Measurements from ENCODE around the gene APBB2.

APBB2 gene

DNA sequence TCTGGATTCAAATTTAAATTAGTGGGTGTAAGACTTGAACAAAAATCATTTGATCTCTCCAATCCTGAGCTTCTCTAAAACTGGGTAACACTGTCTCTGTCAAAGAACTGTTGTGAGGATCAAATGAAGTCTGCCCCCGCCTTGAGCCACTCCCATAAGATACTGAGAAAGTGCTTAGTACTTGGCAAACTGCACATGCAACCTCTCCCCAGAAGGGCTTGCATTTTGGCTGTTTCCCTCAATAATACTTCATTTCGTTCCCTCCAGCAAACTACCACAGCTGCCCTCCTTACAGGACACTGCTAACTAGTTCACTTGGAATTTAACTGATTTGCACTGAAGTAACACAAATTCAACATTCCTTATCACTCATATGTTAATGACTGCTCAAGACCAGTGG lies 79.8 kb downstream of the APBB2 start:
- no peak for DNase-seq (ENCODE audit: low read depth)

DNA sequence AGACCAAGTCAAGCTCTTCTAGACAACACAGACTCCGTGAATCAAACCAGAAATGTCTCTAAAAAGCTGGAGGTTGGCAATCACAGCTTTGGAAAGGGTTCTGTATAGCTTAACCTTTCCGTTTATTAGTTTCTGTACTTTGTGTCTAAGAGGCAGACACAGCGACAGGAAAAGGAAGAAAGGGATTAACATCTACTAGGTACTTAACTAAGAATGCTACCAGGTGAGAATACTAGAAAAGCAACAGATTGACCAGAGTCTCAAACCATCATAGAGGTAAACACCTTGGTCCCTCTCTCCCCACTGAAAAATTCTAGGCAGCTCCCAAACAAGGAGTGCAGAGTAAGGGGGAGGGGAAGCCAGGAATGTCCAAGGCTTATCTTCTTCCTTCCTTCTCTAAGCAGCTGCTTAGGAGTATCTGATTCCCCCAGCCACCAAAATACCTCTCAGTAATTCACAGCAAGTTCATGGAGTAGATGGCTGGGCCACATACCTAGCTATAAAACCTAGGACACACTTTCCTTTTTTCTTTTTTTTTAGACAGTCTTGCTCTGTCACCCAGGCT lies 80.8 kb downstream of the APBB2 start:
- DNase-seq (ENCODE audit: low read depth), result no peak

DNA sequence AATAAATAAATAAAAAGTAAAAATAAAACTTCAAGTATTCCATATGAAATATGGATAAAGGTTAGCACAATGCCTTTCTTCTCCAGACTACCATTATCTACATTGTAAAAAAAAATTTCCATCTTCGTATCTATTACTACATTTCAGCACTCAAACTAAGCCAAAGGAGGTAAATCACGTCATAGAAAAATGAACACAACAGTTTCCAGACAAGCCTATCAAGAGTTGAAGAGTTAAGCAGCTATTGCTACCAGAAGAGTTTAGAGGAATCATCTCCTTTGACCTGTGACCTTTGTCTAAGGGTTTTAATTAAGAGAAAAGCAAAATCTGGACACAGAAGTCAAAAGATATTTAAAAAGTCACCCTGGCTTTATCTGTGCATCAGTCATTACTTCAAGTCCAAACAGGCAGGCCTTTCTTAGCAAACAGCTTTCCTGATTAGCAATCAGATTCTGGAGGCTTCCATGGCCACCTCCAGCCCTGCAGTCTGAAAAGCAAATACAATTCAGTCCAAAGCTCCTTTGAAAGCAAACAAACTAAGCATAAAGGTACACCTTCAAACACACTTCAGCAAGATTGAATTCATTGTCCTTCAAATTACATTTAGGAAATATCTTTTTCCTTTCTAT lies 82.2 kb downstream of the APBB2 start:
- DNase-seq (ENCODE audit: low read depth), result no peak

DNA sequence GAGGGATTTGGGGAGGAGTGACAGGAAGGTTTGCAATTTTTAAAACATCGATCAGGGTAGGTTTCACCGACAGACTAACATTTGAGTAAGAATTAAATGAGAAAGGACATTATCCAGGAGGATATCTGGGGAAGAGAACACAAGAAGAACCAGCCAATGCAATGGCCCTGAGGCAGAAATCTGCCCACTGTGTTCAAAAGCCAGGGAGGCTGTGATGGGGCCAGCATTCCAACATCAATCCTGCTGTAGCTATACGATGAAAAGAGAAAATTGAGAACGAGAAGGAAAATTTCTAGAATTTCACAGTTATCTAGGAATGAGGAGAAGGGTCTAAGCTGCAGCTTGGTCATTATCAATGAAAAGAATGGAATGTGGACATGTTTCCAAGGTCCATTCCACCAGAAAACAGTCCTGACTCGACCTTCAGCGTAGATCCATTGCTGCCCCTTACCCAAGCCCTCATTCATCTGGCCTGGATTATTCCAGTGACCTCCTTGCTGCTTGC lies 84.4 kb downstream of the APBB2 start:
- DNase-seq (ENCODE audit: low read depth), result no peak

DNA sequence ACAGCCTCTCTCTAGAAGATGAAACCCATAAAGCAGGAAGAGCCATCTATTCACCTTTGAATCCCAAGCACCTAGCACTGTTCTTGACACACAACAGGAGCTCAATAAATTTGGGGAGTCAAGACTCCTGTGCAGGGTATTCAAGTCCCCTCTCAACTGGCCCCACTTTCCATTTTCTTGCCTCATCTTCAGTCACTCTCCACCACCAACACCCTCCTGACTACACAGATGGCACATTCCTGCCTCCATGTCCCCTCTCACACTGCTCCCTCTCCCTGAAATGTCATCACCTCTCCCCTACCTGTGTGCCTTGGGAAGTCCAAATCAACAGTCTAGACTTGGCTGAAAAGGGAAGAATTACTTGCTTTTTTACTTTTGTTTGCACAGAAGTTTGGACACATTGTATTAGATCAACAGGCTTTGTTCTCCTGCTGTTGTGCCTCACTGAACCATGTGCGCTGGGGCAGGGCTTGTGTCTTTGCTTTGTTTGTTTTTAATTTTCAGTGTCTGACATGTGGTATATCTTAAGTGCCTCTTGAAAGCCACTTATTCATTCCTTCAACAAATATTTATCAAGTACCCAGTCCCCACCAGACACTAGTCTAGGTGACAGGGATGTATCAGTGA lies 85.1 kb downstream of the APBB2 start:
- no peak for DNase-seq (ENCODE audit: low read depth)

DNA sequence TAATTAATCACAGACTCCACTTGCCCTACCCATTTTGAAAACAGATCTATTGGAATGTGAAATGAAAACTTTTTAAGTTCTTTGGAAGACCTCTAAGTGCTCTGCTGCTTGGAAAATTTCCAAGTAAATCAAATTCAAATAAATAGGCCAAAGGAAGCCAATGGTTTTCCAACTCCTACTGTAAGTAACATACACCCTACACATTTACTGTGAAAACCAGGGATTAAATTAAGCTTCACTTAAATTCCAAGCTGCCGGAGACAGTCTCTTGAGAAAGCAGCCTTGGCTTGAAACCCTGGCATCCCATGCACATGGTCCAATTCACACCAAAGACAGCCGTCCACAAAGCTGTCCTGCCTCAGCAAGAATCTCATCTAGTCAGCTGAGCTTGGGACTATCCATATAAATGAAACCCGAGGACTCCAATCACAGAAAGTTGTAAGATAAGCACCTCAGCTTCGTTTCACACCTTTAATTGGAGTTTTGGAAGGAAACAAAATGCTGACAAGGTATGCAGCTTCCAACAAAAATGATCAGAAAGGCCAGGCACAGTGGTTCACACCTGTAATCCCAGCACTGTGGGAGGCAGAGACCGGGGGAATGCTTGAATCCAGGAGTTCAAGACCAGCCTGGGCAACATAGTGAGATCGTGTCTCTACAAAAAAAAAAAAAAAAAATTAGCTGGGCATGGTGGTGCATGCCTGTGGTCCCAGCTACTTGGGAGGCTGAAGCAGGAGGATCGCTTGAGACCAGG lies 88.6 kb downstream of the APBB2 start:
- no peak for DNase-seq (ENCODE audit: low read depth)

DNA sequence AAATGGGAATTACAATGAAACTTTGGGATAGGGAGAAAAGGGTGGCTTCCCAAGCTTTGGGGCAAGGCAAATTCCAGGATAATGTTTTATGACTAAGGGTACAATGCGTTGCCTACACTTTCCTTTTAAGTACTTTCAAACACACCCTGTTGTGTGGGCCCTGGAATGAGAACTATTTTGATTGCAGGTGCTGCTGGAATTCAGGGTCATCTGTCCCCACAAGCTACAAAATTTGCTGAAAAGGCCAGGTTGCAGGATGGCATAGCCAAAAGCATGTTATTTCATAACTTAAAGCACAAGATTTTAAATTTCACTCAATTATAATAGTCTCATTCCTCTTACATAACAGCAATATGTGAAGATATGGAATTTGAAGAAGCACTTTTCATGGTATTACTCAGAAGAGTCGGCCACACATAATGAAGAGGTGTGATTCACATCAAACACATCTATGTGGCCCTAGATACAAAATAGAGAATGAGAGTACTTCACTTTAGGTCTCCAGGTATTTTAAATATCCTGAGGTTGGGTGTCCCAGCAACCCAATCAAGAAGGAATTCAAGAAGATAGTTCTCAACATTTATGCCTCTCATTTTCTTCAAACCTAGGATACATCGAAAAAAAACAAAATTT lies 89.3 kb downstream of the APBB2 start:
- no peak for DNase-seq (ENCODE audit: low read depth)

DNA sequence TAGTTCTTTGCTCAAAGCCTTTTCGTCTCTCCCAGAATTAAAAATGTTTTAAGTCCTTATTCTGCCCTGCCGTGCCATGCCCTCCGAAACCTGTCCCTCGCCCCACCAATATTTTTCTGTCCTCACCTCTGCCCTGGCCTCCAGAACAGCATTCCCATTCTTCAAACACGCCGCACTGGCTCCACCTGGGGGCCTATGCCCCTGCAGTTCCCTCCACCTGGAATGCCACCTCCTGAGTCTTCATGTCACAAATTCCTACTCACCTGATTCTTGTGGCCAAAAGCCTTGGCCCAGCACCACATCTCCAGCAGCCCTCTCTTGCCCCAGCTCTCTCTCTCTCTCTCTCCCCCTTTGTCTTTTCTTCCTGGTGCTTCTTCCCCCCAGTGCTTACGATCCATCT lies 91.6 kb downstream of the APBB2 start:
- no peak for DNase-seq (ENCODE audit: low read depth)

DNA sequence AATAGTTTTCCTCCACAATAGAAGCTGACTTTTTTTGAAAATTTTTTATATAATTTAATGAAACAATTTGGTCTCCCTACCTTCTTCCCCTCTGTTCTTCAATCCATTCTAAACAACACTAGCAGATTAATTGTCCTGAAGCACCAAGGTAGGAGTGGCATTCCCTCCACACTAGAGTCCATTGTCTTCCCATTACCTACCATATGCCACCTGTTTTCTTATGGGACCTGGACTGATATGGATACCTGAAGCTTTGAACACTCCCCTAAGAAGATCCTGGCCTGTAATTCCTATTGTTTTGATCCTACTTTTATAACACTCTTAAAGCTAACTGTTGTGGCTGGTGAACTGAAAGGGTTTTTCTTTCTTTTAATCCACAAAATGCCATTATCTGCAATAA lies 92.0 kb downstream of the APBB2 start:
- no peak for DNase-seq (ENCODE audit: low read depth)

DNA sequence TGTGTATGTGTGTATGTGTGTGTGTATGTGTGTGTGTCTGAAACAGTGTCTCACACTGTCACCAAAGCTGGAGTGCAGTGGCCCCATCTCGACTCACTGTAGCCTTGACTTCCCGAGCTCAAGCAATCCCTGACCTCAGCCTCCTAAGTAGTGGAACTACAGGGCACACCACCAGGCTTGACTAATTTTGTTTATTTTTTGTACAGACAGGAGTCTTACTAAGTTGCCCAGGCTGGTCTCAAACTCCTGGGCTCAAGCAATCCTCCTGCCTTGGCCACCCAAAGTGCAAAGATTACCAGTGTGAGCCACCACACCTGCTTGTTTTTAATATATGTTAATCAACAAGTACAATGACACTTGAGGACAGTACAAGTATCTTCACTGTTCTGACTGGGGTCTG lies 92.4 kb downstream of the APBB2 start:
- DNase-seq (ENCODE audit: low read depth), result no peak

DNA sequence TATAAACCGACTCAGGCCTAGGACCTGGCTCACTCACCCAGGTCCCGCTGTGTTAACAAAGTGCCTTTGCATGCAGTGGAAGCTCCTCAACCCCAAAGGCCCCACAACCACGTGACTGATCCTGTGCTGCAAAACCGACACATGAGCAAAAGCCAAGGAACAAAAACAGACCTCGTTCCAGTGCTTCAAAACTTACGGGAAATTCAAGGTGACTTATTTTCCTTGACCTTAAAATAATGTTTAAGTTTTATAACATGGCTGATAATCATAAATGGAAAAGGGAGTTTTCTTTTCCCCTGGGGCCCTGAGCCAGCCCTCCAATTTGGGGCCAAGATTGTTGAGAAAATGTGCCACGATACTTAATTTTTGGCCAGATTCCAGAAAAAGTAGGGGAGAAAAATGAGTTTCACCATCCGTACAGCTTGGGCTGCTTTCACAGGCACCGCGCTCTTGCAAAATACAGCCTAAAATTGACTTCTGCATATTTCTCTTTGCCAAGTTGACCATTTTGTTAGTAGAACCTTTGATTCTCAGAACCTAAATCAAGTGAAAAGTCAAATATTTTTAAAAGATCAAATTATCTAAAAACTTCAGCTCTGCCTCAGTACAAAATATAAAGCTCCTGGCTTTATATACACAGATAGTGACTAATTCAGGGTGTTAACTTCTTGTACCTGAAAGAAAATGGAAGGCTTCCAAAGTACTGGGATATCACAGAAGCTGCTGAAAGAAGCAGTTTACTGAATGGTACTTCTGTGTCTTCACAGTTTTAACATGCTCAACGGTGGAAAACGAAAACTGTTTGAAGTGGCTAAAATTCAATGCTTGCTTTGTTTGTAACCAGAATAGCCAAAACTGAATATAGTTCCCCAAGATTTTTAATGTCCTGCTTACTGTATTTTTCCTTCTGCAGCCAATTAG lies 93.8 kb downstream of the APBB2 start:
- no peak for DNase-seq (ENCODE audit: low read depth)

DNA sequence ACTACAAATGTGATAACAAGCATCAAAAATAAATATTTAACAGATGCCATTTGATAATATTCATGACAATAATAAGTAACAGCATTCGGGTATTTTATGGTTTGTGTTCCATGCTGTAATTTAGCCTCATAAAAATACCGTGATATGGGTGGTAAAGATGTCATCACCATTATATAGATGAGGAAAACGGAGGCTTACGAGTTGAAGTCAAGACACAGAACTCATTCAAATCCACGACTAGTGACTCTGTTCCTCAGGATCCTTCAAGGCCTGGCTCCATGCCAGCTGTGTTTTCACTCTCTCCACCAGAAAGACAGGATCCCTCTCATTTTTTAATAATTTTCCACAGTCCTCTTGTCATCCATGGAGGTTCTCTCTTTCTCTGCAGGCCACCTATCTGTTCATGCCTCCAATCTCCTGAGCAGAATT lies 94.5 kb downstream of the APBB2 start:
- DNase-seq (ENCODE audit: low read depth), result no peak

DNA sequence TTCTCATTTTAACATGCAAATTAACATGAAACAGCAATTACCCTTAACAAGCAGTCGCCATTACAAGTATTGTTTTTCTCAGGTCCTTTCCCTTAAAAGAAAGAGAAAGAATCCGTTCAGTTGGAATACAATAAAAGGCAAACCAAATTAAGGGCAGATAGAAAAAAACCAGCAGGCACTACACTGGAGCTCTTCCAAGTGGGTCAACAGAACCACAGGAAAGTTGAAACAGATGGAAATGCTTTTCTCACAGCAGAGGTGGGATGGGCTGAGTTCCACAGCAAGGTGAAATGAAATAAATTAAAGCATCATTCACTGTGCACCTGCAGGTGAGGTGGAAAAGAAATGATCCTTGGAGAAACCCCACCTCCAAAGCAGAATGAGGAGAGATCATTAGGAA lies 102.6 kb downstream of the APBB2 start:
- DNase-seq (ENCODE audit: low read depth), result no peak

DNA sequence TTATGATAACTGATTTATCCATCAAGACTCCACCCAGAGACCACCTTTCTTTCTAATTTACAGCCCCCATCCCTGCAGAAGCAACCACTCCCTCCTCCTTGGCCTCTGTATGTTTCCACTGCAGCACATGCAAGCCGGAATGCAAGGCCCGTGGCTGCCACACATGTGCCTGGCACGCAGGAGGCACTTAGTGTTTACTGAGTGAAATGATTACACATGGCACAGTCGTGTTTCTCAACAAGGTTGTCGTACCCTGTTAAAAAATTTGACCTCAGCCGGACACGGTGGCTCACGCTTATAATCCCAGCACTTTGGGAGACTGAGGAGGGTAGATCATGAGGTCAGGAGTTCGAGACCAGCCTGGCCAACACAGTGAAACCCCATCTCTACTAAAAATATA lies 104.3 kb downstream of the APBB2 start:
- no peak for DNase-seq (ENCODE audit: low read depth)

DNA sequence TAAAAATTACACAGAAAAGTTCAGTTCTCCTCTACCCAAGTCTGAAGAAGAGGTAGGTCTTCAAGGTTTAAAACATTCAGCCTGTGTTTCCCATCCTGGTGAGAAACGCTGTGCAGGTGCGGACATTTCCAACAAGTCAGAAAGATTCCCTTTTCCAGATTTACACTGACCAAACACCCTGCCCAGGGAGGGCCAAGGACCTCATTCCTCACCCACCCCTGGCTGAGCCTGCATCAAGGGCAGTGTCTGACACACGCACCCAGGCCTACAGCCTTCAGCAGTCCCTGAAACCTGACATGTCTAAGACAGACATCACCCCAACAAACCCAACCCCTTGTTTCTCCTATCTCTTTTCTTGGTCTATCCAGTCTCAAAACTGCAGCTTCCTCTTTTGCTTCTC lies 105.9 kb downstream of the APBB2 start:
- no peak for DNase-seq (ENCODE audit: low read depth)

DNA sequence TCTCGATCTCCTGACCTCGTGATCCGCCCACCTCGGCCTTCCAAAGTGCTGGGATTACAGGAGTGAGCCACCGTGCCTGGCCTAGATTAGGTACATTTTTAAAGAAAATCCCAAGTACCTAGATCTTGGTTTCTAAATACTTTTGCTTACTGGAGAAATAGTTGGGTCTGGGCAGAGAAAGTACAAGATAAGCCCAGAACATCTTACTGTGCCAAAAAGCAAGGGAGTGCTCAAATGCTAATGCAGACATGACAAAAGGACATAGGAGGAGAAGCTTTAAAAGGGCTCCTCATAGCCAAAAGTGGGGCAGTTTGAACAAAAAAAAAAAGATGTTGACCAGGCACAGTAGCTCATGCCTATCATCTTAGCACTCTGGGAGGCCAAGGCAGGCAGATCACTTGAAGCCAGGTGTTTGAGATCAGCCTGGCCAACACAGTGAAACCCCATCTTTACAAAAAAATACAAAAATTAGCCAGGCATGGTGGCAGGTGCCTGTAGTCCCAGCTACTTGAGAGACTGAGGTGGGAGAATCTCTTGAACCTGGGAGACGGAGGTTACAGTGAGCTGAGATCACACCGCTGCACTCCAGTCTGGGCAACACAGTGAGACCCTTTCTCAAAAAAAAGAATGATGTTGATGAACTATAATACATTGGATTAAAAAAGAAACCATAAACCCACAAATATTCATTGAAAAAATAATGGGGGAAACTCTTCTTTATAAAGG lies 107.5 kb downstream of the APBB2 start:
- DNase-seq (ENCODE audit: low read depth), result no peak

DNA sequence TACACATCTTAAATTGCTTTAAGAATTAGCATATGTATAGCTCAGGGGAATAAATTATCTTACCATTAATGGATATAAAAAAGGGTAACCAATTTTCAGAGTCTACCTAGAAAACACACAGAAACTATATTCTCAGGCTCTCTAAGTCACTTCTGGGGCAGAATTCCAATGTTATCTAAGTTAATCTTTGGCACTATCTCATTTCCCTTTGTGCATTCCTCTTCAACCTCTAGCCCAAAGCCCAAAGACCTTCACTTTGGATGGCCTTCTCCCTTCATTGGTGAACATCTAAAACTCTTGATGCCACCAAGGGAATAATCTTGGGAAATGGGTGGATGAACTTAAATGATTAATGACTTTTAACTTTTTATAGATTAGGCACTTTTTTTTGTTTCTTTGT lies 108.3 kb downstream of the APBB2 start:
- no peak for DNase-seq (ENCODE audit: low read depth)

DNA sequence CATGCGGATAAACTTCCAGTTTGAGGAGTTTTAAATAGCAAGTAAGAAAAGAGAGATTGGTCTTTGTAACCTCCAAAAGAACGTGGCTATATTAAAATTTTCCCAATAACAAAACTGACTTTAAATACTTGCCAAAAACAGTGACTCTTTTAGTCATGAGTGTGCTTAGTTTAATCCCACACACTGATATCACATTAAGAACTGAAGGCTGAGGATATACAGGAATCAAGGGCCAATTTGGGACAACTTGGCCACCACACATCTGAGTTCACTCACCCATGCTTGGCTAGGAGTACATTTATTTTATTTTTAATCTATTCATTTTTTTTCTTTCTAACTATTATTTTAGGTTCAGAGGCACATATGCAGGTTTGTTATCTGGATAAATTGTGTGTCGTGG lies 110.2 kb downstream of the APBB2 start:
- no peak for DNase-seq (ENCODE audit: low read depth)

DNA sequence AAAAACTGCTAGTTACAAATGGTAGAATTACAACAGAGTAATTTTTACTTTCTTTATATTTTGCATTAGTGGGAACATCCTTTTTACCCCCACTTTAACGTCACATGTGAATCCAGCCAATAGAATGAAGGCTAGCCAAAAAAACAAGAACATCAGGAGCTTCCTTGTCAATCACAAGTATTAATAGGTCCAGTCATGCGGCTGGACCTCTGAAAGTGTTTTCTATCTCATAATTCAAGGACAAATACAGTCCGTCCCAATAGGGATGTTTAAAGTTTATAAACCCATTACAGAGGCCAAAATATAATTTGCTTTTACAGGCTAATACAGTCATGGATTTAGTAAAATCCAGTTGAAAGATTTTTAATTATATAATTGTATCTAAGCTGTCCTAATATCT lies 110.7 kb downstream of the APBB2 start:
- DNase-seq (ENCODE audit: low read depth), result no peak

DNA sequence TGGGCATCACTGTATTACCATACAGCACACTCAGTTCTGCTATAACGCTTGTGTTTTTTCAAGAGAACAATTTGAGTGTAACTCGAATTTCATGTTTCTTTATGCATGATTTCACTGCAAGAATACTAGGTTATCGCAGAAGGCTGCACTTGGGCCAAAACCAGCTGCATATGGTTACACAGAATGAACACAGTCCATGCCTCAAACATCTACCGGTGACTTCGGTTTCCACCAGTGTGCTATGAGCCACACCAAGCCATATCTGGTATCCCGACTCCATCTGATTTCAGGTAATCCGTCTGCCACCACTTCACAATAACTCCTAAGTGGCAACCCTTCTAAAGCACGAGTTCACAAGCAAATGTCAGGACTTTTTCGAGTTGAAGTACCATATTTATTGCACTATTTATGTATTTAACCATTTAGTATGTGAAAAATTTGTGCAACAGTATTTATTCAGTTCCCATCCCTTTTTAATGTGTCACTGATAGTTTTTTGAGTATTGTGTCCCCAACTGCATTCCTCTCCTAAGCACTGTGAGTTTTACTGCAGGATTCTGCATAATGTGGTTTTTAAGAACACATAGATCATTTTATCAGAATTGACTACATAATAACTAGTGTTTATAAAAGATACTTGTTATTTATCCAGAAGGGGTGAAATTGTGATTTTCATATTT lies 111.8 kb downstream of the APBB2 start:
- no peak for DNase-seq (ENCODE audit: low read depth)

Data from stimulated activated CD8-positive, alpha-beta memory T cell treated with anti-CD3 and anti-CD28 coated beads, Interleukin-15, amount 100 ng/mL, for 1 hour (primary cell).